GM23248 (cell line): ENCODE measurements around the gene TAF8. TPM values are rescaled to one million over a fixed set of nuclear protein-coding genes. Genes with fewer than 3 reads are reported as not detected.

ENCODE experiments used
- DNase-seq: peaks from one replicate; pipeline ENCODE4 v3.0.0-alpha.2; 2015
- H2AFZ ChIP-seq: fragments of 200-600 bp; sonication (generic); 2 replicates; pipeline ENCODE4 v1.6.1; 2016; ENCODE audit warnings: antibody characterized with exemption
- H3F3A ChIP-seq: fragments of 200-600 bp; sonication (generic); 2 replicates; pipeline ENCODE4 v1.6.1; 2016; ENCODE audit warnings: mild to moderate bottlenecking, antibody characterized with exemption, mixed run types; ENCODE audit not compliant: insufficient read depth
- H3K27ac ChIP-seq: fragments of 200-600 bp; sonication (generic); 2 replicates; pipeline ENCODE4 v1.5.1; 2016; ENCODE audit warnings: mild to moderate bottlenecking
- H3K27me3 ChIP-seq: fragments of 200-600 bp; sonication (generic); replicated peaks from 2 replicates; pipeline ENCODE4 v1.6.1; 2016; ENCODE audit warnings: mild to moderate bottlenecking; ENCODE audit not compliant: insufficient read depth
- H3K36me3 ChIP-seq: fragments of 200-600 bp; sonication (generic); 2 replicates; pipeline ENCODE4 v1.6.1; 2016; ENCODE audit warnings: low read depth, mild to moderate bottlenecking
- H3K4me1 ChIP-seq: fragments of 200-600 bp; sonication (generic); 2 replicates; pipeline ENCODE4 v1.6.1; 2016; ENCODE audit warnings: mild to moderate bottlenecking; ENCODE audit not compliant: insufficient read depth
- H3K4me2 ChIP-seq: fragments of 200-600 bp; sonication (generic); one replicate; pipeline ENCODE4 v1.6.1; 2016; ENCODE audit warnings: mild to moderate bottlenecking; ENCODE audit not compliant: unreplicated experiment
- H3K4me3 ChIP-seq: fragments of 200-600 bp; sonication (generic); 2 replicates; pipeline ENCODE4 v1.5.1; 2016; ENCODE audit warnings: mild to moderate bottlenecking
- H3K79me2 ChIP-seq: fragments of 200-600 bp; sonication (generic); 2 replicates; pipeline ENCODE4 v1.6.1; 2016; ENCODE audit warnings: mild to moderate bottlenecking; ENCODE audit not compliant: insufficient read depth
- H3K9ac ChIP-seq: fragments of 200-600 bp; sonication (generic); 2 replicates; pipeline ENCODE4 v1.6.1; 2016; ENCODE audit warnings: mild to moderate bottlenecking
- H3K9me2 ChIP-seq: fragments of 200-600 bp; sonication (generic); 2 replicates; pipeline ENCODE4 v1.6.1; 2016; ENCODE audit warnings: mixed run types, mild to moderate bottlenecking, moderate library complexity; ENCODE audit not compliant: insufficient read depth
- H3K9me3 ChIP-seq: fragments of 200-600 bp; sonication (generic); one replicate; pipeline ENCODE4 v1.6.1; 2017; ENCODE audit warnings: low read depth
- H4K20me1 ChIP-seq: fragments of 200-600 bp; sonication (generic); 2 replicates; pipeline ENCODE4 v1.6.0; 2016; ENCODE audit not compliant: insufficient read depth
- EZH2 ChIP-seq: fragments of 200-600 bp; sonication (generic); IDR thresholded peaks from 2 replicates; pipeline ENCODE4 v1.6.1; 2018; ENCODE audit warnings: antibody characterized with exemption, mild to moderate bottlenecking; ENCODE audit not compliant: insufficient read depth, poor library complexity, severe bottlenecking
- EZH2phosphoT487 ChIP-seq: fragments of 200-600 bp; sonication (generic); IDR thresholded peaks from 2 replicates; pipeline ENCODE4 v1.6.1; 2018; ENCODE audit warnings: antibody characterized with exemption, moderate library complexity, mild to moderate bottlenecking, low read depth; ENCODE audit not compliant: insufficient read depth
- WGBS, 2 experiments: methylation state at CpG; one replicate each; pipeline ENCODE4 v1.1.6; 2015 to 2017; ENCODE audit warnings: low lambda C conversion rate in 2 of 2, low coverage in 1 of 2; ENCODE audit errors: missing lambda C conversion rate in 2 of 2; 5-methylcytosine and 5-hydroxymethylcytosine counted together
- in situ Hi-C: fragments of 300-500 bp; cut with MboI; formaldehyde crosslinking; loops from 2 replicates; pipeline ENCODE4 v1.15.0; 2020
- polyA plus RNA-seq: library from polyadenylated mRNA; unstranded; fragments of >200 nt; fragmentation: Nextera tagmentation; extraction: Ambion mirVana; gene quantifications from 2 replicates; pipeline ENCODE4 v1.2.1, GENCODE V29; 2016
- total RNA-seq: library from RNA; depleted of rRNA; stranded (reverse); fragments of >200 nt; shearing (Covaris generic); gene quantifications from 2 replicates; pipeline ENCODE4 v1.2.3, GENCODE V29; 2014

Gene TAF8
- total and polyA plus RNA-seq, 2 experiments from 2014 or later: 7.4 to 8.6 TPM

DNA sequence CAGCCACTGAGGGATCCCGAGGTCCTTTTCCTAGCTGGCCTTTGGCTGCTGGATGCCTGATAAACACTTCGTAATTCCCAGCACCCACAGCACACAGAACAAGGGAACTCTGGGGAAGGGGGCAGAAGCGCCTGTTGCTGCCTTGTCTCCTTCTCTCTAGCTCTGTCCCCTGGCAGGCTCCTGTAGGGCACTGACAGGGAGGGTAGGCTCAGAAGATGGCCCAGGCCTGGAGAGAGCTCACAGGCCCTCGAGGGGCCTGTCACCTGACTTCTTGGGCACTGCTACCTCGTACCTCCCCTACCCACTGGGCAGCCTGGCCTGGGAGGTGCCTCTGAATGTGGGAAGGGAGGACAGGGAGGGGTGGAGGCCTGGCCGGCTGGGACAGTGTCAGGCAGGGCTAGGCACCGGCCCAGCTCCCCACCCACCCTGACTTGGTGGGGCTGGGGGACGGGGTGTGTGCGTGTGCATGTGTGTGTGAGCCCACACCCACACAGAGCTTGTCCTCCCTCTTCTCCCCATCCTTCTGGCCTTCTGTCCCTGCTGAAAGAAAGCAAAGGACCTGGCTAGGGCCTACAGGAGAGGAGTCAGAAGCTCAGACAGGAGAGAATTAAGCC, 74.0 kb downstream of the TAF8 start:
- WGBS, 2 experiments: 48 to 59% methylated on average over 8 to 9 of the region's 9 CpGs
- Histone ChIP-seq H3K9me2 (no peaks in the 10 kb centered on the region), H4K20me1 (no peaks in the 10 kb centered on the region), H2AFZ (no peak overlapping the region), H3K4me2 (no peak overlapping the region), H3K9ac (no peak overlapping the region), H3F3A (no peaks in the 10 kb centered on the region), H3K4me1 (peaks cover 29% of the 10 kb centered on the region), H3K9me3 (no peaks in the 10 kb centered on the region), H3K79me2 (no peaks in the 10 kb centered on the region), H3K36me3 (peaks cover 10% of the 10 kb centered on the region), H3K4me3 (no peak overlapping the region), H3K27ac (no peak overlapping the region), H3K27me3 (no peaks in the 10 kb centered on the region)
- DNase-seq: no peak
- in situ Hi-C loops: no loop called here
- TF ChIP-seq EZH2phosphoT487 (no peak), EZH2 (no peak)

DNA sequence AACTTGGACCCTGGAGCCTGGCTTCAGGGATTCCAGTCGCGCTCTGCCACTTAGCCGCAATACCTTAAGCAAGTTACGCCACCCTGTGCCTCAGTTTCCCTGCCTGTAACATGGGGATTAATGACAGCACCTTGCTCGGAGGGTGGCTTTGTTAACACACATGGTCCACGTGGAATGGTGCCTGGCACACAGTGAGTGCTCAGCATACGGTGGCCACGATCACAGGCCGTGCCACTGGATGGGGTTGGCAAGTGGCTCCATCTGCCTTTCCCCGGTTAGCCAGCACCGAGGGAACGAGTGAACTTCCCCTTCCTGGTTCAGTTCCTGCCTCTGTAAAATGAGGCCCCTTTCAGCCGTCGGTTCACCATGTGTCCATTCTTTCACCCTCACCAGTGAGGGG, 74.9 kb downstream of the TAF8 start:
- Histone ChIP-seq H3K4me1 (peaks cover 29% of the 10 kb centered on the region), H4K20me1 (no peaks in the 10 kb centered on the region), H3K9me2 (no peaks in the 10 kb centered on the region), H3K27me3 (no peaks in the 10 kb centered on the region), H3K4me3 (no peak overlapping the region), H3F3A (no peaks in the 10 kb centered on the region), H2AFZ (no peak overlapping the region), H3K27ac (no peak overlapping the region), H3K9ac (no peak overlapping the region), H3K79me2 (no peaks in the 10 kb centered on the region), H3K36me3 (peaks cover 10% of the 10 kb centered on the region), H3K9me3 (no peaks in the 10 kb centered on the region), H3K4me2 (no peak overlapping the region)
- in situ Hi-C loops: no loop called here
- no peak for DNase-seq
- TF ChIP-seq EZH2: no peak
- TF ChIP-seq EZH2phosphoT487: no peak
- 85 to 90% methylated on average over 14 of the region's 14 CpGs for WGBS, 2 experiments

DNA sequence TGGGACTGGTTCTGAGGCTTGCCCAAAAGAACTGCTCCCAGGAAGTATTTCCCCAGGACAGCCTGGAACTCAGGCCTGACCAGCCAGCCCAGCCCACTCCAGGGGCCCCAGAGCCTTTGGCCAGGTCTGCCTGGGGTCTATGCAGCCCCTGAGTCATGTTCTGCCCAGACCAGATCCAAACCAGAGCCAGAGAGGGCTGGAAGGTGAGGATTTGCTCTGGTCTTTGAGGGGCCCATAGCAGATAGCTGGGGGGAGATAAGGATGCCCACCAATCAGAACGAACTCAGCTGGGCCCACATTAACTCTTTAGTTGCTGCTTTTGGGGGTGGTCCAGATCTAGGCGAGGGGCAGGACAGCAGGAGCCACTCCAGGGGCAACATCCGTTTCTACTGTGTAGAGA, 75.3 kb downstream of the TAF8 start:
- Histone ChIP-seq H3K4me3 (no peak overlapping the region), H3K79me2 (0 out of 2 replicates have a peak, but pooled peaks cover 2% of the 10 kb centered on the region), H3K9me2 (no peaks in the 10 kb centered on the region), H3K27me3 (no peaks in the 10 kb centered on the region), H2AFZ (no peak overlapping the region), H4K20me1 (no peaks in the 10 kb centered on the region), H3K27ac (no peak overlapping the region), H3F3A (no peaks in the 10 kb centered on the region), H3K9me3 (no peaks in the 10 kb centered on the region), H3K4me1 (peaks cover 29% of the 10 kb centered on the region), H3K36me3 (peaks cover 10% of the 10 kb centered on the region), H3K4me2 (no peak overlapping the region), H3K9ac (no peak overlapping the region)
- WGBS, 2 experiments: 64 to 70% methylated on average over 3 of the region's 3 CpGs
- no peak for DNase-seq
- TF ChIP-seq EZH2 (no peak), EZH2phosphoT487 (no peak)
- in situ Hi-C loops: no loop called here

DNA sequence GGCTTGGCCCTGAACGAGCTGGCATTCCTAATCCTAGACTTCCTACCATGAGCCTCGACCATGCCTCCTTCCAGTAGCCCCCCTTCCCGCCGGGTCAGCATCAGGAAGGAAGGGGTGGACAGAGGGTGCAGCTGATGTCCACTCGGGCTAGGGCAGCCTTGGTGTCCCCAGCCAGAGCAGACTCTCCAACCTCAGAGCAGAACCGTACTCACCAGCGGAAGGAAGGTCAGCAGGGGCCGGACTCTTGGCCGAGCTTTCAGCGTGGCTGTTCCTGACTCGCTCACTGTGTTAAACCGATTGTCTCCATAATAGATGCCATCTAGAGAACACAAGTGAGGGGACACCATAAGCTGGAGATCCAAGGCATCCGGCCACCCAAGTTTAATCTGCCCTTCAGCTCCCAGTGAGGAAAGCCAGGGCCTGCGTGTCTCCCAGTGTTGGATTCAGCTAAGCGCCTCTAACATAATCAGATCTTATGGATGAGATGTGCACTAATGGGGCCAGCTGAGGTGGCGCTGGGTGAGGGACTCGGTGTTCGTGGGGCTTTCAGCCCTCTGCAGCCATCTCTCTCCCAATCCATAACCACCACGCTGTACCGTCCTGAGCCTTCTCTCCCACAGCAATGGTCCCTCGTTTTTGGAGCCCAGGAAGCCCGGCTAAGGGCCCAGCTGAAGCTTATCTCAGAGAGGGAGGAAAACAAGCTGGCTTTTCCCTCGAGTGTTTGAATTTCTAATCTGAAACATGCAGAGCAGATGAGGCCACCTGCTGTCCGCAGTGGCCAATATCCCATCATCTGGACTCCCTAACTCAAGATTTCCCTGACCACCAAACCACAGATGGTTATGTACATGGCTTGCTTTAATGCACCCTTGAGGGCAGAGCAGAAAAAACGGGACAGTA, 78.4 kb downstream of the TAF8 start:
- Histone ChIP-seq H3K9me3 (no peaks in the 10 kb centered on the region), H3K4me2 (no peak overlapping the region), H3K9ac (no peak overlapping the region), H3K9me2 (no peaks in the 10 kb centered on the region), H3K36me3 (peaks cover 10% of the 10 kb centered on the region), H3F3A (no peaks in the 10 kb centered on the region), H3K79me2 (0 out of 2 replicates have a peak, but pooled peaks cover 6% of the 10 kb centered on the region), H3K27me3 (no peaks in the 10 kb centered on the region), H3K27ac (no peak overlapping the region), H4K20me1 (no peaks in the 10 kb centered on the region), H3K4me3 (no peak overlapping the region), H3K4me1 (peaks cover 9% of the 10 kb centered on the region), H2AFZ (no peak overlapping the region)
- DNase-seq: no peak
- 87 to 88% methylated on average over 25 of the region's 25 CpGs for WGBS, 2 experiments
- in situ Hi-C loops: no loop called here
- TF ChIP-seq EZH2phosphoT487 (no peak), EZH2 (no peak)
